ENCODE data around the gene MTO1.
A peak's percentile ranks its signal among the peaks of the same experiment; 100 is the strongest.

Gene MTO1

DNA sequence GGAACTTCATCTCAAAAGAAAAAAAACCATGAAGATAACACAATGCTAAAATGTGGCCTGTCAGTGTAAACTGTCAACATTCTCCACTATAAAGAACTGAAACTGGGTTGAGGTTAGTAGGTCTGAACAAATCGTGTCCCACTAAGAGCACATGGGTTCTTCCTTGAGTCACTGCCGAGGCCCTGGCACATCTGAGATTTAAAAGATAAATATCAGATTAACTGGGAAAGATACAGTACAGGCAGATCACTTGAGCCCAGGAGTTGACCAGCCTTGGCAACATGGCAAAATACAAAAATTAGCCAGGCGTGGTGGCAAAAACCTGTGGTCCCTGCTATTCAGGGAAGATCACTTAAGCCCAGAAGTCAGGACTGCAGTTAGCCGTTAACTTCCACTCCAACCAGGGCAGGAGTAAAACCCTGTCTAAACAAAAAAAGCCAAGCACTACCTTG is 53.7 kb downstream of the MTO1 start:
- H3K4me3 ChIP-seq (ENCODE audit: low read depth, low read length), result no peak overlapping the region
- H3K9me3 ChIP-seq (ENCODE audit: control insufficient read depth, insufficient read depth, low read depth, low read length), result no peaks in the 10 kb centered on the region
- H3K4me1 ChIP-seq (ENCODE audit: control insufficient read depth, insufficient read depth, low read length), result no peaks in the 10 kb centered on the region
- H3K36me3 ChIP-seq (ENCODE audit: control insufficient read depth in 2 of 2, insufficient read depth in 1 of 2, low read length in 2 of 2), result peaks cover 14 to 62% of the 10 kb centered on the region in 2 experiments; a peak in 2 of 3 replicates
- ChIA-PET POLR2A (interaction anchor here (0.7 to 2.8 kb wide), 12 partner anchors 8 to 1883 kb away, joined by 3 to 11 read pairs (median 6); no protein-coding TSS in a partner anchor), CTCF (interaction anchor here (0.6 to 6.9 kb wide), 11 partner anchors 12 to 161 kb away, joined by 3 to 98 read pairs (median 5); no protein-coding TSS in a partner anchor)
- TF ChIP-seq ZNF791 (tag by site-specific recombination; IDR thresholded peaks at IDR 0.05) (no peak), ZBTB21 (tag by site-specific recombination; IDR thresholded peaks at IDR 0.05) (no peak)
- H3K27ac ChIP-seq (ENCODE audit: extremely low read depth, low read depth, low read length), result no peak overlapping the region

- no peak overlapping the region for H3K27ac ChIP-seq (ENCODE audit: extremely low read depth, low read depth, low read length)
- ChIA-PET POLR2A (interaction anchor here (0.6 to 1.8 kb wide), 5 partner anchors 32 to 294 kb away, joined by 4 to 7 read pairs (median 5); partner anchors contain the start of gene SLC17A5), CTCF (interaction anchor here (0.5 to 6.9 kb wide), 5 partner anchors 67 to 158 kb away, joined by 3 to 98 read pairs (median 5); no protein-coding TSS in a partner anchor)
- TF ChIP-seq, protein P1, sequence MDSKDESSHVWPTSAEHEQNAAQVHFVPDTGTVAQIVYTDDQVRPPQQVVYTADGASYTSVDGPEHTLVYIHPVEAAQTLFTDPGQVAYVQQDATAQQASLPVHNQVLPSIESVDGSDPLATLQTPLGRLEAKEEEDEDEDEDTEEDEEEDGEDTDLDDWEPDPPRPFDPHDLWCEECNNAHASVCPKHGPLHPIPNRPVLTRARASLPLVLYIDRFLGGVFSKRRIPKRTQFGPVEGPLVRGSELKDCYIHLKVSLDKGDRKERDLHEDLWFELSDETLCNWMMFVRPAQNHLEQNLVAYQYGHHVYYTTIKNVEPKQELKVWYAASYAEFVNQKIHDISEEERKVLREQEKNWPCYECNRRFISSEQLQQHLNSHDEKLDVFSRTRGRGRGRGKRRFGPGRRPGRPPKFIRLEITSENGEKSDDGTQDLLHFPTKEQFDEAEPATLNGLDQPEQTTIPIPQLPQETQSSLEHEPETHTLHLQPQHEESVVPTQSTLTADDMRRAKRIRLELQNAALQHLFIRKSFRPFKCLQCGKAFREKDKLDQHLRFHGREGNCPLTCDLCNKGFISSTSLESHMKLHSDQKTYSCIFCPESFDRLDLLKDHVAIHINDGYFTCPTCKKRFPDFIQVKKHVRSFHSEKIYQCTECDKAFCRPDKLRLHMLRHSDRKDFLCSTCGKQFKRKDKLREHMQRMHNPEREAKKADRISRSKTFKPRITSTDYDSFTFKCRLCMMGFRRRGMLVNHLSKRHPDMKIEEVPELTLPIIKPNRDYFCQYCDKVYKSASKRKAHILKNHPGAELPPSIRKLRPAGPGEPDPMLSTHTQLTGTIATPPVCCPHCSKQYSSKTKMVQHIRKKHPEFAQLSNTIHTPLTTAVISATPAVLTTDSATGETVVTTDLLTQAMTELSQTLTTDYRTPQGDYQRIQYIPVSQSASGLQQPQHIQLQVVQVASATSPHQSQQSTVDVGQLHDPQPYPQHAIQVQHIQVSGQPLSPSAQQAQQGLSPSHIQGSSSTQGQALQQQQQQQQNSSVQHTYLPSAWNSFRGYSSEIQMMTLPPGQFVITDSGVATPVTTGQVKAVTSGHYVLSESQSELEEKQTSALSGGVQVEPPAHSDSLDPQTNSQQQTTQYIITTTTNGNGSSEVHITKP (tag by site-specific recombination; IDR thresholded peaks at IDR 0.05), result peak; percentile 68
- TF ChIP-seq, protein P2, sequence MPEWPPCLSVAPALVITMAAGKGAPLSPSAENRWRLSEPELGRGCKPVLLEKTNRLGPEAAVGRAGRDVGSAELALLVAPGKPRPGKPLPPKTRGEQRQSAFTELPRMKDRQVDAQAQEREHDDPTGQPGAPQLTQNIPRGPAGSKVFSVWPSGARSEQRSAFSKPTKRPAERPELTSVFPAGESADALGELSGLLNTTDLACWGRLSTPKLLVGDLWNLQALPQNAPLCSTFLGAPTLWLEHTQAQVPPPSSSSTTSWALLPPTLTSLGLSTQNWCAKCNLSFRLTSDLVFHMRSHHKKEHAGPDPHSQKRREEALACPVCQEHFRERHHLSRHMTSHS (tag by site-specific recombination; IDR thresholded peaks at IDR 0.05), result no peak
- no peak for TF ChIP-seq ZNF514 (tag by site-specific recombination; IDR thresholded peaks at IDR 0.05)
- TF ChIP-seq ZNF2 (tag by site-specific recombination; IDR thresholded peaks at IDR 0.05), result 0 out of 2 replicates have a peak, but pooled peaks have one; percentile 22
- TF ChIP-seq ZBTB1 (tag by site-specific recombination; IDR thresholded peaks at IDR 0.05), result no peak
- TF ChIP-seq KLF7 (tag by site-specific recombination; IDR thresholded peaks at IDR 0.05; ENCODE audit: borderline replicate concordance), result no peak
- TF ChIP-seq ZNF529 (tag by site-specific recombination; IDR thresholded peaks at IDR 0.05; ENCODE audit: insufficient replicate concordance), result no peak
- TF ChIP-seq SP7 (tag by site-specific recombination; IDR thresholded peaks at IDR 0.05), result 0 out of 2 replicates have a peak, but pooled peaks have one; percentile 20
- peak; percentile 54 for TF ChIP-seq PRDM6 (tag by site-specific recombination; IDR thresholded peaks at IDR 0.05)
- TF ChIP-seq, protein P3, sequence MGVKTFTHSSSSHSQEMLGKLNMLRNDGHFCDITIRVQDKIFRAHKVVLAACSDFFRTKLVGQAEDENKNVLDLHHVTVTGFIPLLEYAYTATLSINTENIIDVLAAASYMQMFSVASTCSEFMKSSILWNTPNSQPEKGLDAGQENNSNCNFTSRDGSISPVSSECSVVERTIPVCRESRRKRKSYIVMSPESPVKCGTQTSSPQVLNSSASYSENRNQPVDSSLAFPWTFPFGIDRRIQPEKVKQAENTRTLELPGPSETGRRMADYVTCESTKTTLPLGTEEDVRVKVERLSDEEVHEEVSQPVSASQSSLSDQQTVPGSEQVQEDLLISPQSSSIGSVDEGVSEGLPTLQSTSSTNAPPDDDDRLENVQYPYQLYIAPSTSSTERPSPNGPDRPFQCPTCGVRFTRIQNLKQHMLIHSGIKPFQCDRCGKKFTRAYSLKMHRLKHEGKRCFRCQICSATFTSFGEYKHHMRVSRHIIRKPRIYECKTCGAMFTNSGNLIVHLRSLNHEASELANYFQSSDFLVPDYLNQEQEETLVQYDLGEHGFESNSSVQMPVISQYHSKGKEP (tag by site-specific recombination; IDR thresholded peaks at IDR 0.05), result peak; percentile 67
- TF ChIP-seq PRDM1 (tag by site-specific recombination; IDR thresholded peaks at IDR 0.05), result peak; percentile 71
- no peak for TF ChIP-seq ZNF585B (tag by site-specific recombination; IDR thresholded peaks at IDR 0.05)
- TF ChIP-seq OSR2 (tag by site-specific recombination; IDR thresholded peaks at IDR 0.05), result no peak
- peak; percentile 18; the same call in 1 of the 2 replicates for TF ChIP-seq ZNF600 (tag by site-specific recombination; IDR thresholded peaks at IDR 0.05)
- no peak overlapping the region for H3K4me3 ChIP-seq (ENCODE audit: low read depth, low read length)
- H3K4me1 ChIP-seq (ENCODE audit: control insufficient read depth, insufficient read depth, low read length), result no peaks in the 10 kb centered on the region
- H3K9me3 ChIP-seq (ENCODE audit: control insufficient read depth, insufficient read depth, low read depth, low read length), result no peaks in the 10 kb centered on the region
- peaks cover 14 to 65% of the 10 kb centered on the region in 2 experiments; a peak in 2 of 3 replicates for H3K36me3 ChIP-seq (ENCODE audit: control insufficient read depth in 2 of 2, insufficient read depth in 1 of 2, low read length in 2 of 2)
Measured at GRCh38 chr6:73516514-73517489, 55.3 kb downstream of the MTO1 start.

All from HEK293 (cell line).